Neural progenitor cell (in vitro differentiated cells): Measurements from ENCODE around the gene PARK7. TPM values are rescaled to one million over a fixed set of nuclear protein-coding genes. Genes with fewer than 3 reads are reported as not detected.

ENCODE experiments used
- DNase-seq: peaks from one replicate; pipeline ENCODE4 v3.0.0-alpha.2; 2016; ENCODE audit warnings: low spot score
- H2AFZ ChIP-seq: fragments of 200-600 bp; sonication (generic); replicated peaks from 2 replicates; pipeline ENCODE4 v1.6.1; 2016; ENCODE audit warnings: antibody characterized with exemption
- H3F3A ChIP-seq: fragments of 200-600 bp; sonication (generic); 2 replicates; pipeline ENCODE4 v1.6.1; 2016; ENCODE audit warnings: antibody characterized with exemption, low read depth
- H3K27ac ChIP-seq: fragments of 200-600 bp; sonication (generic); 2 replicates; pipeline ENCODE4 v1.5.1; 2016; ENCODE audit warnings: mild to moderate bottlenecking
- H3K27me3 ChIP-seq: fragments of 200-600 bp; sonication (generic); 2 replicates; pipeline ENCODE4 v1.6.1; 2016; ENCODE audit warnings: mild to moderate bottlenecking, moderate library complexity
- H3K36me3 ChIP-seq: fragments of 200-600 bp; sonication (generic); 2 replicates; pipeline ENCODE4 v1.5.1; 2016
- H3K4me1 ChIP-seq: fragments of 200-600 bp; sonication (generic); 2 replicates; pipeline ENCODE4 v1.6.1; 2016; ENCODE audit warnings: mixed run types
- H3K4me2 ChIP-seq: fragments of 200-600 bp; sonication (generic); 2 replicates; pipeline ENCODE4 v1.6.1; 2016
- H3K4me3 ChIP-seq: fragments of 200-600 bp; sonication (generic); 2 replicates; pipeline ENCODE4 v1.5.1; 2016
- H3K79me2 ChIP-seq: fragments of 200-600 bp; sonication (generic); 2 replicates; pipeline ENCODE4 v1.6.1; 2016; ENCODE audit warnings: low read depth
- H3K9ac ChIP-seq: fragments of 200-600 bp; sonication (generic); 2 replicates; pipeline ENCODE4 v1.6.1; 2016
- H3K9me3 ChIP-seq: fragments of 200-600 bp; sonication (generic); 2 replicates; pipeline ENCODE4 v1.5.1; 2016; ENCODE audit warnings: low read depth
- H4K20me1 ChIP-seq: fragments of 200-600 bp; sonication (generic); 2 replicates; pipeline ENCODE4 v1.6.1; 2016; ENCODE audit warnings: low read depth
- H3K27ac Mint-ChIP-seq: 3 replicates; pipeline ENCODE4 v1.8.0; 2021; ENCODE audit warnings: mixed read lengths
- H3K27me3 Mint-ChIP-seq: 2 replicates; pipeline ENCODE4 v1.8.0; 2022; ENCODE audit warnings: low read depth, mild to moderate bottlenecking, inconsistent platforms, moderate library complexity, mixed read lengths; ENCODE audit not compliant: insufficient read depth
- H3K36me3 Mint-ChIP-seq: 3 replicates; pipeline ENCODE4 v1.8.0; 2021; ENCODE audit warnings: mixed read lengths
- H3K4me1 Mint-ChIP-seq: 3 replicates; pipeline ENCODE4 v1.8.0; 2021; ENCODE audit warnings: mixed read lengths
- H3K4me3 Mint-ChIP-seq: 3 replicates; pipeline ENCODE4 v1.8.0; 2021; ENCODE audit warnings: mild to moderate bottlenecking, moderate library complexity, mixed read lengths
- H3K9me3 Mint-ChIP-seq: 3 replicates; pipeline ENCODE4 v1.8.0; 2020; ENCODE audit warnings: mixed read lengths
- CTCF ChIP-seq: fragments of 200-600 bp; sonication (generic); IDR thresholded peaks from 2 replicates; pipeline ENCODE4 v1.5.1; 2017; ENCODE audit warnings: antibody characterized with exemption, mild to moderate bottlenecking
- EZH2 ChIP-seq: fragments of 200-600 bp; sonication (generic); IDR thresholded peaks from 2 replicates; pipeline ENCODE4 v1.6.1; 2017; ENCODE audit warnings: antibody characterized with exemption, mild to moderate bottlenecking, moderate library complexity
- EZH2phosphoT487 ChIP-seq: fragments of 200-600 bp; sonication (generic); IDR thresholded peaks from 2 replicates; pipeline ENCODE4 v1.6.1; 2017; ENCODE audit warnings: antibody characterized with exemption
- total RNA-seq: library from RNA; depleted of rRNA; stranded (reverse); fragments of >200 nt; gene quantifications from 2 replicates; pipeline ENCODE4 v1.2.3, GENCODE V29; 2015; ENCODE audit warnings: low replicate concordance

Gene PARK7
- total RNA-seq, 1 donor from 2014 or later = 214 TPM

- Histone ChIP-seq H4K20me1 (peaks cover 15% of the 10 kb centered on the region), H3K79me2 (peaks cover 61% of the 10 kb centered on the region), H3K27ac (no peak overlapping the region), H3K4me2 (no peak overlapping the region), H3K9ac (no peak overlapping the region), H3K4me1 (peaks cover 42% of the 10 kb centered on the region), H3F3A (peaks cover 22% of the 10 kb centered on the region), H3K36me3 (peaks cover 6% of the 10 kb centered on the region), H3K9me3 (no peaks in the 10 kb centered on the region), H3K27me3 (no peaks in the 10 kb centered on the region), H3K4me3 (no peak overlapping the region), H2AFZ (no peak overlapping the region)
- peaks cover 14% of the 10 kb centered on the region for H3K36me3 Mint-ChIP-seq
- DNase-seq = no peak
- no peak overlapping the region for H3K27ac Mint-ChIP-seq
- H3K27me3 Mint-ChIP-seq = no peaks in the 10 kb centered on the region
- no peak overlapping the region for H3K4me3 Mint-ChIP-seq
- H3K9me3 Mint-ChIP-seq = no peaks in the 10 kb centered on the region
- TF ChIP-seq EZH2phosphoT487 = no peak
- TF ChIP-seq CTCF = no peak
- no peak for TF ChIP-seq EZH2
- H3K4me1 Mint-ChIP-seq = peaks cover 47% of the 10 kb centered on the region
Observed at GRCh38 chr1:8014381-8014988, 53.0 kb downstream of the PARK7 start.

GRCh38 chr1:8015036-8015808 lies 53.7 kb downstream of the PARK7 start:
- Mint-ChIP-seq H3K4me1 (peaks cover 54% of the 10 kb centered on the region), H3K9me3 (no peaks in the 10 kb centered on the region), H3K27me3 (no peaks in the 10 kb centered on the region), H3K4me3 (peak overlapping the region; percentile 59), H3K36me3 (peaks cover 14% of the 10 kb centered on the region), H3K27ac (no peak overlapping the region)
- Histone ChIP-seq H4K20me1 (peaks cover 16% of the 10 kb centered on the region), H2AFZ (no peak overlapping the region), H3K27me3 (no peaks in the 10 kb centered on the region), H3K9me3 (no peaks in the 10 kb centered on the region), H3K4me1 (peaks cover 49% of the 10 kb centered on the region), H3K4me2 (peak overlapping the region; percentile 83), H3K36me3 (peaks cover 6% of the 10 kb centered on the region), H3K9ac (no peak overlapping the region), H3F3A (peaks cover 29% of the 10 kb centered on the region), H3K4me3 (no peak overlapping the region), H3K27ac (no peak overlapping the region), H3K79me2 (peaks cover 69% of the 10 kb centered on the region)
- TF ChIP-seq EZH2phosphoT487 (no peak), CTCF (peak; percentile 82), EZH2 (no peak)
- DNase-seq = peak; percentile 78

- Histone ChIP-seq H3K4me2 (peak overlapping the region; percentile 83), H2AFZ (no peak overlapping the region), H3K9ac (no peak overlapping the region), H3K79me2 (peaks cover 74% of the 10 kb centered on the region), H3K27ac (no peak overlapping the region), H3K36me3 (peaks cover 6% of the 10 kb centered on the region), H3K27me3 (no peaks in the 10 kb centered on the region), H3K9me3 (no peaks in the 10 kb centered on the region), H3K4me3 (no peak overlapping the region), H3K4me1 (peaks cover 54% of the 10 kb centered on the region), H4K20me1 (peaks cover 16% of the 10 kb centered on the region), H3F3A (peaks cover 31% of the 10 kb centered on the region)
- DNase-seq = no peak
- H3K27ac Mint-ChIP-seq = no peak overlapping the region
- H3K9me3 Mint-ChIP-seq = no peaks in the 10 kb centered on the region
- peaks cover 14% of the 10 kb centered on the region for H3K36me3 Mint-ChIP-seq
- no peak overlapping the region for H3K4me3 Mint-ChIP-seq
- no peak for TF ChIP-seq CTCF
- no peak for TF ChIP-seq EZH2
- peaks cover 58% of the 10 kb centered on the region for H3K4me1 Mint-ChIP-seq
- H3K27me3 Mint-ChIP-seq = no peaks in the 10 kb centered on the region
Observed at GRCh38 chr1:8015809-8016165, 54.3 kb downstream of the PARK7 start.
